ENCODE results near the gene CCDC28A.
"Not testable (repeated sequence)": the region's sequence is repeated elsewhere in the genome, so short reads cannot be mapped to it uniquely, and the experiment has no call there.

CCDC28A gene

DNA sequence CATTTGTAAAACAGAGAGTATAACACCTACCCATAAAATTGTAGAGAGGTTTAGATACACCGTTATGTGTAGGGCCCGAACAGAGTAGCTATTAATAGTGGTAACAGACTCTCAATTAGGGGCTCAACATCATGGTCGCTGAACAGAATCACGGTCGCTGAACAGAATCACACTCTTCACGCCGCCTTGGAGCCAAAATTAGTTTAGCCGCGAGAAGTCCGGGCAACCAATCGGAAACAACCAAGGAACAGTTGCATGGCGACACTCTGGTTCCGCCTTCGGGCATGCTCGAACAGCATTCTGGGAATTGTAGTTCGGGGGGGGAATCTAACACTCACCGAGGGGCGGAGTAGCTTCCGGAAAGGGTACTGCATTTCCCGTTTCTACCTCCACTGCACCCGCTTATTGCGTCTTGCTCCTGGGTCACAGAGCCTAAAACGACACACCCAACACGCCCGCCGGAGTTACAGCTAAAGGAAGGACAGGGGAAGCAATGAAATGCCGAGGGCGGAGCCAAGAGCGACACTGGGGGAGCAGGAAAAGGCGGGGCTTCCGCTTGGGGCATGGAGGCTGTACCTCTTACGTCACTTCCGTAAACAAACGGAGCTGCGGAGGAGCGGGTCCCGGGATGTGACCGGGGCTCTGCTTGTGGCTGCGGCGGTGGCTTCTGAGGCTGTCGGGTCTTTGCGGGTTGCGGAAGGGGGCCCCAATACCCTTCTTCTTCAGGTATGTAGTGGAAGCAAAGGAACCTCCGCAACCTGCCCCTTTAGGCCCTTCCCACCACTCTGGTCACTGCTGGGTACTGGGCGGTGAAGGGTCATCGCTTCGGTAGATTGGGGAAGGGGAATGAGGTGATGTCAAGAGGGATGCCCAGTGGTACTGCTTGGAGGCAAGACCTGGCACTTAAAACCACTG lies at the start of gene CCDC28A:
Gene CCDC28A, plus strand, starts transcription at position 593 of the 915 bp plus-strand sequence. CDS start 2,352 bp downstream, outside the sequence.
- peak; percentile 97 for DNase-seq (ENCODE audit: low read depth, low spot score)

DNA sequence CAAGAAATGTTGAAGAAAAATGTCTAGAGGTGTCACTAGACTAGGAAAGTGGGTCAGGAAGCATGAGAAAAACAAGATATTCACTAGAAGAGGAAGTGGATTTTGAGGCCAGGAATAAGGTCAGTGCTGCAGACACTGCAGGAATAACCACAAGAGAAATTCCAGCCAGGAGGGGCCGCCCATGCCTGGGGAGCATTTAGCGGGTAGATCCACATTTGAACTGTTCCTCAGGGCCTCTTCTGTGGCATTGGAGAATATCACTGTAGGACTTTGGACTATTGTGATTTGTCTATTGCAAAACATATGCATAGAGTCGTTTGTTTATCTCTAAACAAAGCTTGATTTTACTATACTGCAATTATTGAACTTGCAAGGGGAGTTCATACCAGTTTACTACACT lies 49.6 kb upstream of the CCDC28A start:
- DNase-seq (ENCODE audit: low read depth, low spot score), result peak; percentile 40

DNA sequence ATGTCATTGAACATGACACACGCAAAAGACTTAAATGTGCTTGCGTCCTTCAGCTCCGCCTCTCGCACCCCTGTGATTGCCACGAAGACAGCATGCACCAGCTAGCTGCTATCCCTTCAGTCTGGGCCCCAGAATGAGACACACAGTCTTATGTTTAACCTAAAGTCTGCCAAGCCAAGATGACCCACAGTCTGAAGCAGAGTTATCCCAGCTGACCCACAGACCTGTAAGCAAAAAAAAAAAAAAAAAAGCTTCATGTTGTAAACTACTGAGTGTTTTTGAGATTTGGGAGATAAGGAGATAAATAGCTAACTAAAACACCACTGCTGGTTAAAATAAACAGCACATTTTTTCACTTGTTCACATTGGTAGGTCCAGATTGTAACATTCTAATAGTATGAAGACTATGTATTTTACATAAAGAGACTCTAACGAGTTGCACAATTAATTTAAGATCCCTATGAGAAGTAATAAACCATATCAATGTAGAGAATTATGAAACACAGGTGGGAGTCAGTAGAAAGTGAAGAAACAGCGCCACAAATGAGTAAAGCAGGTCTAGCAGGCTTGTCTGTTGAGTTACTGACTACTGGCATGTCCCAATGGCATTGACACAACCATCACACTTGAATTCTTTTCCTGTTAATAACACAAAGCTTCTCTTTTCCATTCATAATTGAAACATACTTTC lies 47.4 kb upstream of the CCDC28A start:
- no peak for DNase-seq (ENCODE audit: low read depth, low spot score)

DNA sequence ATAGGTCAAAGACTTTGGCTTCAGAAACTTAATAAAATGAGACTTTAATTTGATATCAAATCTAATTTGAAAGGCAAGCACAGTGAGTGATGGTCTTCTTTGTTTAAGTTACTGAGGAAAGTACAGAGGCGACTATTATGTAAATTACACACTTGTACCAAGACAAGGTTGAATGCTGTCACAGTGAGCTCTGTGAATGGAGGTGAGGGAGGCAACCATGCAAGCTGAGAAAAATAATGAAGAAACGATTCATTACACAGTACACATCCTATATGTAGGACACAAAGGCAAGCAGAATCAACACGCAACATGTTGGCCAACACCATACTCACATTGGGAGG lies 46.8 kb upstream of the CCDC28A start:
- no peak for DNase-seq (ENCODE audit: low read depth, low spot score)

DNA sequence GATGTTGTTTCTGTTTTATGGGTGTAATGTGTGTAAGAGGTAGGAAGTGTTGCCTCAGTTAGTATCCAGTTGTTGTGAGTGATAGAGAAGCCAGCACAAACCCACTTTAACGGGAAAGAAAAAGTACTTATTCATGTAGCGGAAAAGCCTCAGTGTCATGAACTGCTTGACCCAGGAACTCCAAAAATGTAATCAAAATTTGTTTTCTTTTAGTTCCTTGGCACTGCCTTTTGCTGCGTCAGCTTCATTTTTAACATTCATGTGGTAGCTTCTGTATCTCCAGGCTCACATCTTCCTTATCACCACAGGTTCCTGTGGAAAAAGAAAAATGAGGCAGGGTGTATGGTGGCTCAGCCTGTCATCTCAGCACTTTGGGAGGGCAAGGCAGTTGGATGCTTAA lies 46.4 kb upstream of the CCDC28A start:
- no peak for DNase-seq (ENCODE audit: low read depth, low spot score)

DNA sequence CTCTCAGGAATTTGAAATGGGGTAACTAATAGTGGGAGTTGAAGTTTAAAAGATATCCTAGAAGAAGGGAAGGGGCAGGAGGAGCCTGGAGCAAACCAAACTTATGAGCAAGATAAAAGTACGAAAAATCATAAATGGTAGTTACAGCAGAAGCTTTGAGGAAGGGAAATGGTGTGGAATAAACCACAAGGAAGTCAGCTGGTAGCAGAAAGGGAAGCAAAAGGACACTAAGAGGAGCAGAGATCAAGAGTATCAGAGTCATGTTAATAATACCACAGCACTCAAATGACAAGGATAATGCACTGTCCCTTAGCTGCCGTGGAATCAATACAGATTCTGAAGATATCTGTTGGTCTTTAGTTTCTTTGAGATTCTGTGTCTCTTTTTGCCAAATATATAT lies 44.9 kb upstream of the CCDC28A start:
- no peak for DNase-seq (ENCODE audit: low read depth, low spot score)

DNA sequence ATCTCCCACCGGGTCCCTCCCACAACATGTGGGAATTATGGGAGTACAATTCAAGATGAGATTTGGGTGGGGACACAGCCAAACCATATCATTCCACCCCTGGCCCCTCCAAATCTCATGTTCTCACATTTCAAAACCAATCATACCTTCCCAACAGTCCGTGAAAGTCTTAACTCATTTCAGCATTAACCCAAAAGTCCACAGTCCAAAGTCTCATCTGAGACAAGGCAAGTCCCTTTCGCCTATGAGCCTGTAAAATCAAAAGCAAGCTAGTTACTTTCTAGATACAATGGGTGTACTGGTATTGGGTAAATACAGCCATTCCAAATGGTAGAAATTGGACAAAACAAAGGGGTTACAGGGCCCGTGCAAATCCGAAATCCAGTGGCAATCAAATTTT lies 43.5 kb upstream of the CCDC28A start:
- DNase-seq (ENCODE audit: low read depth, low spot score), result not testable (repeated sequence)

DNA sequence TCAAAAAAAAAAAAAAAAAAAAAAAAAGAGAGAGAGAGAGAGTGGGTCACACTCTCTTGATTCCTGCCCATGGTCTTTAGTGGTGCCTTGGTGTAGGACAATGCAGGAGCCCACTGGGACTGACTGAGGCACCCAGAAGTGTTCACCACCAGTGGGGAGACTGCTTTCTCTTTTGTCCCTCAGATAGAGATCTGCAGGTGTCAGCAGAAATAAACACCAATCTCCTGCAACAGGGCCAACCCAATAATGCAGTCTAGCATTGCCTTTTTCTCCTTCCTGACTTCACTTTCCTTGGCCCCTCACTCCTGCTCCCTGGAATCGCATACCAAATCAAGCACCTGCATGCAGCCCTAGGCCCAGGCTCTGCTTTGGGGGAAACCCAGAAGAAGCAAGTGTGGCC lies 39.0 kb upstream of the CCDC28A start:
- DNase-seq (ENCODE audit: low read depth, low spot score), result no peak

DNA sequence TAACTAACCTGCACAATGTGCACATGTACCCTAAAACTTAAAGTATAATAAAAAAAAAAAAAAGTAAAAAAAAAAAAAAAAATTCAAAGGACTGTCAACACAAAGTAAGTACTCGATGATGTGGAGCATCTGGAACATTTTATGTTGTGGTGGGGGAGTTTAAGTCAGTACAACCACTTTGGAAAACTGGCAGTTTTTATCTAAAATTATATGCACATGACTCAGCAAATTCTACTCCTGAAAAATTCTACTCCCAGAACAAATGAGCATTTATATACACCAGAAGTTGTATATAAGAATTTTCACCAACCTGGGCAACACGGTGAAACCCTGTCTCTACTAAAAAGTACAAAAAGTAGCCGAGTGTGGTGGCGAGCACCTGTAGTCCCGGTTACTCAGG lies 36.9 kb upstream of the CCDC28A start:
- no peak for DNase-seq (ENCODE audit: low read depth, low spot score)

DNA sequence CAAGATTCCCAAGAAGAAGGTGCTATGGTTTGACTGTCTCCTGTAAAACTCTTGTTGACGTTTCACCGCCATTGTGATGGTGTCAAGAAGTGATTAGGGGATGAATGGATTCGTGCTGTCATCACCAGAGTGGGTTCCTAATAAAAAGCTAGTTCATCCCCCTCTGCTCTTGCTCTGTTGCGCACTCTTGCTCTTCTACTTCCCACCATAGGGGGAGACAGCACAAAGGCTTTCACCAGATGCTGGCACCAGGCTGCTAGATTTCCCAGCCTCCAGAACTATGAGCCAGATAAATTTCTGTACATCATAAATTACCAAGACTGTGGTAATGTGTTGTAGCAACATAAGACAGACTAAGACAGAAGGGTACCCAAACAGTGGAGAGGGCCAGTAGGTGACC lies 21.6 kb upstream of the CCDC28A start:
- no peak for DNase-seq (ENCODE audit: low read depth, low spot score)

DNA sequence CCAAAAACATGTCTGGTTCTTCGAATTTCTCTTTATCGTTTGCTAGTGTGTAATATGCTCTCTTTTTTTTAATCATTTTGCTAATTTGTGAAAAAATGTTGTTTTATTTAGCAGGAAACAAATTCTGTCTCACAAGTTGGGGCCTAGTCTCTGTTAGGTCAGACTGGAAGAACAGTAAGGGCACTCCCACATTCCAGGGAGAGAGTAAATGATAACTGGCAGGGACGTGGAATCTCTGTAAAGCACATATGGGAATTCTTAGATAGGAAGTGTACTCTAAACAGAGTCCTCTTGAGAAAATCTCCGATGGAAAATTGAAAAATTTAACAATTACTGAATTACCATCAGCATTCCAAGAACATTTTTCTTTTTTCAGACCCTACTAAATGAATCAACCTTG lies 16.4 kb upstream of the CCDC28A start:
- DNase-seq (ENCODE audit: low read depth, low spot score), result no peak

DNA sequence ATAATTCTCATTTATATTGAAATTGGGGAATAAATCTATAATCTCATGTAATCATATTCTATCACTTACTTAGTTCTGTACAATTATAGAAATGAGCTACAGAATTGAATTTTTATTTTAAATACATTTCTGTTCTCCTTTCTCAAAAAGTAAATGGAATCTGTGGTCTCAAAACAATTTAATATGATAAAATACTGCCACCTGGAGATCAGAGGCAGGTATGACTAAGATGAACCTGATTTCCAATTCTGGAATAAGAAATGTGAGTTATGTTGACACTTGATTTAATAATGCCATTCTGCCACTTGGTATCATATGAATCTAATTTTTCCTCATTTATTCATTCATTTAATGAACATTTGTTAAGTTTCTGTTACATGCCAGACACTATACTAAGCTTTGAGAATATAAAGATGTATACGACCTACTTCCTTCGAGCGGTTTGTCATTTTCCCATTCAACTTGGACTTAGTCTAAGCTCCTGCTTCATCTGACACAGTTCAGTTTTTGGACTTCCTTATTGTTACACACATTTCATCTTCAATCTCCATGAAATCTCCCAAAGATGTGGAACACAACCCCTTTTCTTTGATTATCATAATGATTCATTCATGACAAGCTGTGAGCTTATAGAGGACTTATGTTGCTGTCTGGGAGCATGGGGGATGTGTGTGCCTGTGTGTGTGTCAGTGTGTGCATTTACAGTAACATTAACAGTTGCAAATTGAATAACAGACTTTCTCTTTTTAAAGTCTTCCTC lies 7.5 kb upstream of the CCDC28A start:
- peak; percentile 48 for DNase-seq (ENCODE audit: low read depth, low spot score)

DNA sequence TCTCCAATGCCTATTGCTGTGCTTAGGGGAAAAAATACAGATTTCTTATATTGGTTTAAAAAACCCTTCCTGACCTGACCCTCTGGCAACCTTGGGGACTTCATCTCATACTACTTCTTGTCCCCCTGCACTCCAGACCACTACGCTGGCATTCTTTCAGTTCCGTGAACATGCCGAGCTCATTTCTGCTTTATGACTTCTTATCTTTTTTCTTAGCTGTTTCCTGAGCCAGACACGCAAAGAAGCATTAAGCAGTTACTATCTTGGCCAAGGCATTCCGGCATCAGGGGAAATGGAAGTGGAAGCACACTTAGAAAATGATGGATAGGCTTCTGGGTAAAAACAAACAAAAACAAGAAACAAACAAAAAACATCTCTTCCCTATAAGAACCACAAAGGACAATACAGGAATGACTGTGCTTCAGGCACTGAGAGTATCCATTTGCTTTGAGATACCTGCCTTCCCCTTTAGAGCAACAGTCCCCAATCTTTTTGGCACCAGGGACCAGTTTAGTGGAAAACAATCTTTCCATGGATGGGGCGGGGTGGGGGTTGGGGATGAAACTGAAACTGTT lies 4.4 kb upstream of the CCDC28A start:
- no peak for DNase-seq (ENCODE audit: low read depth, low spot score)

DNA sequence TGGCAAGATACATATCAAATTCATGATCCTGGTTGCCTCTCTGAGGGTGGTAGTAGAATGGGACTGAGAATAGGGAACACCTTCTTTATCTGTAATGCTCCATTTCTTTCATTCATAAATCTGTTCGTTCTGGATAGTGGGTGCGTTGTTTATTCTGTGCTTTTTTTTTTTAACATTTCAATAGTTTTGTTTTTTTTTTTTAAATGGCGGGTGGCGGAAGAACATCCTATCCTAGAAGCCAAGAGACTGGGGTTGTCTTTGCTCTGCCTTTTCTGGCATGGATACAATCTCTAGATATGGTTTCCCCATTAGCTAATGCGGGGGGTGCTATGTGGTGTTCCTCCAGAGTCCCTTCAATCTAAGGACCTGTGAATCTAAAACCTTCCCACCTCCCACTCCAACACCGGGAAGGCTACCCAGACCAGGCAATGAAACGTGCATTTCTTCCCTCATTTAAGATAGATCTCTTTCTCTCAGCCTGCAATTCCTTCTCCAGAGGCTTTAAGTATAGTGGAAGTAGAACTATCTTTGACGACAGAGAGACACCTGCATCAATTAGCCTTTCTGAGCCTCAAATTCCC lies 883 bp upstream of the CCDC28A start:
- DNase-seq (ENCODE audit: low read depth, low spot score), result no peak

DNA sequence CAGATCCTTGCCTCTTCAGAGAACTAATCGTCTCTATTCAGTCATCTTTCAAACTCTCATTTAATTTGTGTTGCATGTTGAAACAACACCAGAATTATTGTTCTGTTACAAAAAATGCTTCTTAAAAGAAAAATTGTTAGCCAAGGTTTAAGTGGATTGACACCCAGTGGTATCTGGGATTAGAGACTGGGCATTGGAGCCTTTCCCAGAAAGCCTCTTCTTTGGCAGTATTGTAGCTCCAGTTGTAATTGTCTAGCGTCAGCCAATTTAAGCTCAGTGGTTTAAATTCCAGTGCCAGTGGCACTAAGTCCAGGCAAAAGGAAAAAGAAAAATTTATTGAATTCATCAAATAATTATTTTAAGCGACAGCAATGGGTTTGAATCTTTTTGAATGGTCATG lies 801 bp downstream of the CCDC28A start:
- peak; percentile 16 for DNase-seq (ENCODE audit: low read depth, low spot score)

DNA sequence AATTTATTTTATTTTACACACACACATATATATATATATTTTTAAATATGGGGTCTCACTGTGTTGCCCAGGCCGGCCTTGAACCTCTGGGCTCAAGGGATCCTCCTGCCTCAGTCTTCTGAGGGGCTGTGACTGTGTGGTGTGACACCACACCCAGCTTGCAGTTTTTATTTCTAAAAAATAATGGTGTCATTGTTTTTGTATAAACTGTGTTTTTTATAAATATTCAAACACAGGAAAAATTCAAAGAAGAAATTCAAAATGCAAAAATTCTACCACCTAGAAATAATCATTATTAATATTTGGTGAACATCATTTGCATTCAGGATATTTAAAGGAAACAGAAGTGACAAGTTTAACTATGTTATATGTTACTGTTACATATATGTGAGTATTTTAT lies 3.1 kb downstream of the CCDC28A start:
- no peak for DNase-seq (ENCODE audit: low read depth, low spot score)

DNA sequence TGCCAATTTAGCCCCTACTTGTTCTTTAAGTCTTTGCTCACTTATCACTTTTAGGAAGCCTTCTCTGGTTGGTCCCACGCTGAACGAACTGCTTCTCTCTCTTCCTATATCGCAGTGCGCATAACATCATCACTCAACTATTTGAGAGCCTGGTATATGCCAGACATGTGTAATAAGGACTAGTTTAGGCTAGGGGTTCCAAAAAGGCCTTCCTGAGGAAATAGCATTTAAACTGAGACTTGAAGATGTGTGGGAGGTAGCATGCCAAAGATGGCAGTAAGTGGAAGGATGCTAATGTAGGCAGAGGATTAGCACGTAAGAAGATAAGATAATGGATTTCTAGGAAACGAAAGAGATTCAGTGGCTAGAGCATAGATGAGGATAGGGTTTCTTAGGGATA lies 4.8 kb downstream of the CCDC28A start:
- DNase-seq (ENCODE audit: low read depth, low spot score), result no peak

DNA sequence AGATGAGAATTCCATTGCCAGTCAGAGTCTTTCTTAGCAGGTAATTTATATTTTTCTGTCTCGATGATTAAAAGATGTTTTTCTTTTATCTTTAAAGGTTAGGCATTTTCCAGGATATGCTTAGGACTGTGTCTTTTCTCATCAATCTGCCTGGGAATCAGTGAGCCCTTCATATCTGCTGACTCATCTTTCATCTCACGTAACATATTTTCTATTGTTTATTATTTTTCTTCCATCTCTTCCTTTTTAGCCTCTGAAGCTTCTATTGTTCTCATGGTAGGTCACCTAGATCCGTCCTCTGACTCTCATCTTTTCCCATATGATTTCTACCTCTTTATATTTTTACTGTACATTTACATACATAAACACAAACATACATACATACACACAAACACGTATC lies 8.7 kb downstream of the CCDC28A start:
- DNase-seq (ENCODE audit: low read depth, low spot score), result no peak

DNA sequence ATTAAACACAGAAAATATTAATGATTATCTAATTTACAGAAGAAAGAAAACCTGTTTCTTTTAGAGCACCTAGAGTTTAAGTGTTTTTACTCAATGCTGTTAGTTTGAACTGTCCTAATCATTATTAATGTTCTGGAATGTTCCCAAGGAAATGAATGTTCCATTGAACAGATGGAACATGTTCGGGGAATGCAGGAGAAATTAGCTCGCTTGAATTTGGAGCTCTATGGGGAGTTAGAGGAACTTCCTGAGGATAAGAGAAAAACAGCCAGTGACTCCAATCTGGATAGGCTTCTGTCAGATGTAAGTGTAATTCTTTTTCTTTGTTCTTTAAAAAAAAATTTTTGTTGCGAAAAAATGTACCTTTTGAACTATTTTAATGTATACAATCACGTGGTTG lies 11.5 kb downstream of the CCDC28A start:
- no peak for DNase-seq (ENCODE audit: low read depth, low spot score)

DNA sequence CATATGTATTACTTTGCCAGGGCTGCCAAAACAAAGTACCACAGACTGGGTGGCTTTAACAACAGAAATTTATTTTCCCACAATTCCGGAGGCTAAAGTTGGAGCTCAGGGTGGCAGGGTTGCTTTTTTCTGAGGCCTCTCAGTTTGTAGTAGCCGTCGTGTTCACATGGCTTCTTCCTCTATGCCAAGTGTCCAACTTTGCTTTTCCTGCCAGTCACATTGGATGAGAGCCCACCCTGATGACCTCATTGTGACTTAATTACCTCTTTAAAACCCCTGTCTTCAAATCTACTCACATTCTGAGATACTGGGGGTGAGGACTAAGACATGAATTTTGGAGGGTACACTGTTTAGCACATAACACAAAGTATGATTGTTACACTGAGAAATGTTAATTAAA lies 12.4 kb downstream of the CCDC28A start:
- peak; percentile 66 for DNase-seq (ENCODE audit: low read depth, low spot score)

DNA sequence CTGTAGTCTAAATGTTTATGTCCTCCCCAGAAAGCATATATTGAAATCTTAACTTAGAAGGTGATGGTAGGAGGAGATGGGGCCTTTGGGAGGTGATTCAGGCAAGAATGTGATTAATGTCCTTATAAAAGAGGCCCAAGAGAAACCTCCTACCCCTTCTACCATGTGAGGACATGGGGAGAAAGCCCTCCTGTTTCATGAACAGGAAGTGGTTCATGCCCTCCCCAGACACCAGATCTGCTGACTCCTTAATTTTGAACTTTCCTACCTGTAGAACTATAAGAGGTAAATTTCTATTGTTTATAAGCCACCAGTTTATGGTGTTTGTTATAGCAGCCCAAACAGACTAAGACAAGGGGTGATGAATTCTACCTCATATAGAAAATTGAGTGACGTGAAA lies 13.6 kb downstream of the CCDC28A start:
- DNase-seq (ENCODE audit: low read depth, low spot score), result no peak

All from astrocyte of the hippocampus (primary cell).